HCT116 (cell line): ENCODE results near the gene TMEM140. TPM values are rescaled to one million over a fixed set of nuclear protein-coding genes. Genes with fewer than 3 reads are reported as not detected.

ENCODE experiments used
- CEBPB ChIP-seq: IDR thresholded peaks from 2 replicates; pipeline ENCODE4 v1.6.1; 2012; ENCODE audit warnings: low read depth
- EZH2phosphoT487 ChIP-seq: fragments of 200-600 bp; IDR thresholded peaks from 2 replicates; pipeline ENCODE4 v1.6.1; 2018; ENCODE audit warnings: antibody characterized with exemption, borderline replicate concordance
- FOSL1 ChIP-seq: IDR thresholded peaks from 2 replicates; pipeline ENCODE4 v1.6.1; 2012; ENCODE audit warnings: low read depth
- JUND ChIP-seq: IDR thresholded peaks from 2 replicates; pipeline ENCODE4 v1.6.1; 2012
- SIN3A ChIP-seq: IDR thresholded peaks from 2 replicates; pipeline ENCODE4 v1.6.1; 2012; ENCODE audit warnings: low read depth
- SRF ChIP-seq: IDR thresholded peaks from 2 replicates; pipeline ENCODE4 v1.6.1; 2012; ENCODE audit warnings: low read depth
- ZFX ChIP-seq: fragments of 450-650 bp; IDR thresholded peaks from 2 replicates; pipeline ENCODE4 v1.6.1; 2017
- total RNA-seq: library from RNA; stranded (reverse); gene quantifications from one replicate; pipeline ENCODE4 v1.2.1, GENCODE V29; 2021; ENCODE audit not compliant: unreplicated experiment
- TF ChIP-seq, protein P1 (sequence below): IDR thresholded peaks from 2 replicates; pipeline ENCODE4 v1.6.1; 2012; ENCODE audit warnings: low read depth
- TF ChIP-seq, protein P2 (sequence below): IDR thresholded peaks from 2 replicates; pipeline ENCODE4 v1.6.1; 2011; ENCODE audit warnings: mild to moderate bottlenecking, low read length, moderate library complexity; ENCODE audit not compliant: insufficient replicate concordance; ENCODE audit errors: extremely low read depth
- TF ChIP-seq, protein P3 (sequence below): IDR thresholded peaks from 2 replicates; pipeline ENCODE4 v1.6.1; 2012

The TMEM140 gene
- total RNA-seq, 1 experiment from 2014 or later = not detected

DNA sequence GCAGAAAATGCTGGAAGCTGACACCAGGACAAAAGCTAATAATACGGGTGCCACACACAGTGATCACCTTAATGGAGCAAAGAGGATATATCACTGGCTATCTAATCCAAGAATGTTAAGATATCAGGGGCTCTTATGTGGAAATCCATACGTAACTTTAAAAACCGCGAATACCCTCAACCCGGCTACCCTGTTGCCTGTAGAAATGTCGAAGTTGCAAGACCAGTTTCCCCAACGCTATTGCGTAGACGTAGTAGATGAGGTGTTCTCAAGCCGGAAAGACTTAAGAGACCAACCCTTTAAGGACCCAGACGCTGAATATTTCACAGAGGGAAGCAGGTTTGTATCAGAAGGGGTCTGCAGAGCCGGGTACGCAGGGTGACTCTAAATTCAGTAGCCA, 30.5 kb downstream of the TMEM140 start (continued):
- TF ChIP-seq, protein P1, sequence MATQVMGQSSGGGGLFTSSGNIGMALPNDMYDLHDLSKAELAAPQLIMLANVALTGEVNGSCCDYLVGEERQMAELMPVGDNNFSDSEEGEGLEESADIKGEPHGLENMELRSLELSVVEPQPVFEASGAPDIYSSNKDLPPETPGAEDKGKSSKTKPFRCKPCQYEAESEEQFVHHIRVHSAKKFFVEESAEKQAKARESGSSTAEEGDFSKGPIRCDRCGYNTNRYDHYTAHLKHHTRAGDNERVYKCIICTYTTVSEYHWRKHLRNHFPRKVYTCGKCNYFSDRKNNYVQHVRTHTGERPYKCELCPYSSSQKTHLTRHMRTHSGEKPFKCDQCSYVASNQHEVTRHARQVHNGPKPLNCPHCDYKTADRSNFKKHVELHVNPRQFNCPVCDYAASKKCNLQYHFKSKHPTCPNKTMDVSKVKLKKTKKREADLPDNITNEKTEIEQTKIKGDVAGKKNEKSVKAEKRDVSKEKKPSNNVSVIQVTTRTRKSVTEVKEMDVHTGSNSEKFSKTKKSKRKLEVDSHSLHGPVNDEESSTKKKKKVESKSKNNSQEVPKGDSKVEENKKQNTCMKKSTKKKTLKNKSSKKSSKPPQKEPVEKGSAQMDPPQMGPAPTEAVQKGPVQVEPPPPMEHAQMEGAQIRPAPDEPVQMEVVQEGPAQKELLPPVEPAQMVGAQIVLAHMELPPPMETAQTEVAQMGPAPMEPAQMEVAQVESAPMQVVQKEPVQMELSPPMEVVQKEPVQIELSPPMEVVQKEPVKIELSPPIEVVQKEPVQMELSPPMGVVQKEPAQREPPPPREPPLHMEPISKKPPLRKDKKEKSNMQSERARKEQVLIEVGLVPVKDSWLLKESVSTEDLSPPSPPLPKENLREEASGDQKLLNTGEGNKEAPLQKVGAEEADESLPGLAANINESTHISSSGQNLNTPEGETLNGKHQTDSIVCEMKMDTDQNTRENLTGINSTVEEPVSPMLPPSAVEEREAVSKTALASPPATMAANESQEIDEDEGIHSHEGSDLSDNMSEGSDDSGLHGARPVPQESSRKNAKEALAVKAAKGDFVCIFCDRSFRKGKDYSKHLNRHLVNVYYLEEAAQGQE = no peak
- TF ChIP-seq FOSL1 (no peak), CEBPB (no peak), JUND (no peak), SRF (no peak), ZFX (no peak), SIN3A (no peak), EZH2phosphoT487 (no peak)
- TF ChIP-seq, protein P2, sequence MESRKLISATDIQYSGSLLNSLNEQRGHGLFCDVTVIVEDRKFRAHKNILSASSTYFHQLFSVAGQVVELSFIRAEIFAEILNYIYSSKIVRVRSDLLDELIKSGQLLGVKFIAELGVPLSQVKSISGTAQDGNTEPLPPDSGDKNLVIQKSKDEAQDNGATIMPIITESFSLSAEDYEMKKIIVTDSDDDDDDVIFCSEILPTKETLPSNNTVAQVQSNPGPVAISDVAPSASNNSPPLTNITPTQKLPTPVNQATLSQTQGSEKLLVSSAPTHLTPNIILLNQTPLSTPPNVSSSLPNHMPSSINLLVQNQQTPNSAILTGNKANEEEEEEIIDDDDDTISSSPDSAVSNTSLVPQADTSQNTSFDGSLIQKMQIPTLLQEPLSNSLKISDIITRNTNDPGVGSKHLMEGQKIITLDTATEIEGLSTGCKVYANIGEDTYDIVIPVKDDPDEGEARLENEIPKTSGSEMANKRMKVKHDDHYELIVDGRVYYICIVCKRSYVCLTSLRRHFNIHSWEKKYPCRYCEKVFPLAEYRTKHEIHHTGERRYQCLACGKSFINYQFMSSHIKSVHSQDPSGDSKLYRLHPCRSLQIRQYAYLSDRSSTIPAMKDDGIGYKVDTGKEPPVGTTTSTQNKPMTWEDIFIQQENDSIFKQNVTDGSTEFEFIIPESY = no peak
- TF ChIP-seq, protein P3, sequence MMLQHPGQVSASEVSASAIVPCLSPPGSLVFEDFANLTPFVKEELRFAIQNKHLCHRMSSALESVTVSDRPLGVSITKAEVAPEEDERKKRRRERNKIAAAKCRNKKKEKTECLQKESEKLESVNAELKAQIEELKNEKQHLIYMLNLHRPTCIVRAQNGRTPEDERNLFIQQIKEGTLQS = no peak
- TF ChIP-seq, all 23 proteins: peak for 0
